Neural crest cell (in vitro differentiated cells): ENCODE measurements around the gene DLL4. TPM values are rescaled to one million over a fixed set of nuclear protein-coding genes. Genes with fewer than 3 reads are reported as not detected.

Experiments
- DNase-seq: peaks from one replicate; pipeline ENCODE4 v3.0.0; 2021; ENCODE audit warnings: low read depth, mixed read lengths, low spot score
- H3K27ac Mint-ChIP-seq: one replicate; pipeline ENCODE4 v1.8.0; 2021; ENCODE audit warnings: mild to moderate bottlenecking, mixed read lengths; ENCODE audit not compliant: unreplicated experiment
- H3K27me3 Mint-ChIP-seq: 2 replicates; pipeline ENCODE4 v1.8.0; 2021; ENCODE audit warnings: low read depth, mild to moderate bottlenecking, mixed read lengths
- H3K36me3 Mint-ChIP-seq: 2 replicates; pipeline ENCODE4 v1.8.0; 2021; ENCODE audit warnings: low read depth, mild to moderate bottlenecking, mixed read lengths
- H3K4me1 Mint-ChIP-seq: 2 replicates; pipeline ENCODE4 v1.8.0; 2021; ENCODE audit warnings: mixed read lengths
- H3K4me3 Mint-ChIP-seq: one replicate; pipeline ENCODE4 v1.8.0; 2021; ENCODE audit warnings: mild to moderate bottlenecking, mixed read lengths
- H3K9me3 Mint-ChIP-seq: 2 replicates; pipeline ENCODE4 v1.8.0; 2021; ENCODE audit warnings: mixed read lengths
- total RNA-seq: library from RNA; stranded (reverse); gene quantifications from 2 replicates; pipeline ENCODE4 v1.2.1, GENCODE V29; 2021
- TF ChIP-seq, protein P1 (sequence below): fragments of 200-600 bp; sonication (generic); conservative IDR thresholded peaks from 2 replicates; pipeline ENCODE4 v1.5.0; 2021; ENCODE audit warnings: antibody characterized with exemption, mild to moderate bottlenecking

Gene DLL4
- total RNA-seq, 1 donor from 2014 or later, result 1.7 TPM

DNA sequence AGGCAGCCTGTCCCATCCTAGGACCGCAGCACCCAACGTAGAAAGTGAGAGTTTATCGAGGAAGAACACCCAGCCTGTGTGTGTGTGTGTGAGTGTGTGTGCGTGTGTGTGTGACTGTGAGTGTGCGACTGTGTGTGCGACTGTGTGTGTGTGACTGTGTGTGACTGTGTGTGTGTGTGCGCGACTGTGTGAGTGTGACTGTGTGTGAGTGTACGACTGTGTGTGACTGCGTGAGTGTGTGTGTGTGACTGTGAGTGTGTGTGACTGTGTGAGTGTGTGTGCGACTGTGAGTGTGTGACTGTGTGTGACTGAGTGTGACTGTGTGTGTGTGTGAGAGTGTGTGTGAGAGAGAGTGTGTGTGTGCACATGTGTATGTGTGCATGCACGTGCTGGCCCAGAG, 15.1 kb upstream of the DLL4 start:
- Mint-ChIP-seq H3K4me1 (peaks cover 43% of the 10 kb centered on the region), H3K4me3 (no peak overlapping the region), H3K27ac (peak overlapping the region; percentile 86), H3K9me3 (no peaks in the 10 kb centered on the region), H3K36me3 (no peaks in the 10 kb centered on the region), H3K27me3 (no peaks in the 10 kb centered on the region)
- TF ChIP-seq, protein P1, sequence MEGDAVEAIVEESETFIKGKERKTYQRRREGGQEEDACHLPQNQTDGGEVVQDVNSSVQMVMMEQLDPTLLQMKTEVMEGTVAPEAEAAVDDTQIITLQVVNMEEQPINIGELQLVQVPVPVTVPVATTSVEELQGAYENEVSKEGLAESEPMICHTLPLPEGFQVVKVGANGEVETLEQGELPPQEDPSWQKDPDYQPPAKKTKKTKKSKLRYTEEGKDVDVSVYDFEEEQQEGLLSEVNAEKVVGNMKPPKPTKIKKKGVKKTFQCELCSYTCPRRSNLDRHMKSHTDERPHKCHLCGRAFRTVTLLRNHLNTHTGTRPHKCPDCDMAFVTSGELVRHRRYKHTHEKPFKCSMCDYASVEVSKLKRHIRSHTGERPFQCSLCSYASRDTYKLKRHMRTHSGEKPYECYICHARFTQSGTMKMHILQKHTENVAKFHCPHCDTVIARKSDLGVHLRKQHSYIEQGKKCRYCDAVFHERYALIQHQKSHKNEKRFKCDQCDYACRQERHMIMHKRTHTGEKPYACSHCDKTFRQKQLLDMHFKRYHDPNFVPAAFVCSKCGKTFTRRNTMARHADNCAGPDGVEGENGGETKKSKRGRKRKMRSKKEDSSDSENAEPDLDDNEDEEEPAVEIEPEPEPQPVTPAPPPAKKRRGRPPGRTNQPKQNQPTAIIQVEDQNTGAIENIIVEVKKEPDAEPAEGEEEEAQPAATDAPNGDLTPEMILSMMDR, result no peak
- no peak for DNase-seq

DNA sequence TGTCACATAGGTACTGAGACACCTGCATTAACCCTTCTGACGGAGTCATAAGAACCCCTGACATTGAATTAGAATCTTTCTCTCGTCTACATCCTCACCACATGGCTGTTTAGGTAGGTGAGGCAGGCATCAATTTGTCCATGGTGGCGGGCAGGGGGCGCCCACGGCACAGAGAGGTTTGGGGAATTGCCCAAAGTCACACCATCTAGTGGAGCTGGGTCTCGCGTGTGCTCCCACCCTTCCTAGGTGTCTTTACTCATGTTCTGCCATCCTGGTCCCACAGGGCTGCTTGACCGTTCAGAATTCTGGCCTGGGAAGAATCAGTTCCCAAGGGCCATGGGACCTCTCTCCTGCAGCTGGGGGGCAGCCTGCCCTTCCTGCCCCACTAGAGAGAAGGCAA, 14.7 kb upstream of the DLL4 start:
- Mint-ChIP-seq H3K4me1 (peaks cover 39% of the 10 kb centered on the region), H3K27ac (no peak overlapping the region), H3K4me3 (no peak overlapping the region), H3K36me3 (no peaks in the 10 kb centered on the region), H3K9me3 (no peaks in the 10 kb centered on the region), H3K27me3 (no peaks in the 10 kb centered on the region)
- TF ChIP-seq, protein P1, result no peak
- DNase-seq, result no peak

DNA sequence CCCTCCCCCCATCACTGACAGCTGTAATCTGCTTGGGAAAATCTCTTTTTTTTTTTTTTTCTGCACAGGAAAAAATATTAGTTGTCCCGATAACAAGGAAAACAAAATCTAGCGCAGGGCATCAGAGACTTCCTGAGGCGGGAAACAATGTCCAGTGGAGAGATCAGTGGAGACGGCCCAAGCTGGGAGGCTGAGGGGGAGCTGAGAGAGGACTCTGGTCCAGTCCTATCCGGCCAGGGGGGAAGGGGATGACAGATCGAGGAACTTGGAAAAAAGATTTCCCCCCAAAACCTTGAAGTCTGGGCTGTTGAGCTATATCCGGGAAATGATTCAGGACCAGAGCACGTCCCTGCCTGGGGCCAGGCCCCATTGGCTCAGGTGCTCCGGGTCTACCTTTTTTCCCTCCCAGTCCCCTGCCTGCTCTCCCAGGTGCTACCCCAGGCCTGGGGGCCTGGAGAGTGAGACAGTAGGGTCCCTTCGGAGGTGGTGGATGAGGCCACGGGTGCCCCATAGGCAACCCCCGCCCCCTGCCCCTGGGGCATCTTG, 14.0 kb upstream of the DLL4 start:
- peaks cover 32% of the 10 kb centered on the region for H3K4me1 Mint-ChIP-seq
- TF ChIP-seq, protein P1, result no peak
- H3K9me3 Mint-ChIP-seq, result no peaks in the 10 kb centered on the region
- H3K4me3 Mint-ChIP-seq, result no peak overlapping the region
- H3K27ac Mint-ChIP-seq, result no peak overlapping the region
- peaks cover 4% of the 10 kb centered on the region for H3K27me3 Mint-ChIP-seq
- no peaks in the 10 kb centered on the region for H3K36me3 Mint-ChIP-seq
- no peak for DNase-seq

DNA sequence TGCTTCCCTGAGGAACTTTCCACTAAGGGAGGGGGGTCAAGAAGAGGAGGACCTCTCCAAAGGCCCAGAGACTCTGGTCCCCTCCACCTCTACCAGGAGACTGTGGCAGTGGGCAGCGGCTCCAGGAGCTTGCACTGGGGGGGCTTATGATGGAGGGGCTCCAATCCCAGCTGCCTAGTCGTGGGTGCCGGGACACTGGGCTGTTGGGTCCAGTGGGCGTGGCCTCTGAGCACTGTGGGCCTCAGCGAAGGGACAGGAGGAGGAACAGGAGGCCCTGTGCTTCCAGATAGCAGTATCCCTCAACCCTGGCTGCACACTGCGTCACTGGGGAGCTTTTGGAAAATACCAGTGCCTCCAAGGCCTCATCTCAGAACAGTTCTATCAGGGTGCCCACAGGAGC, 13.5 kb upstream of the DLL4 start:
- H3K36me3 Mint-ChIP-seq, result no peaks in the 10 kb centered on the region
- H3K27ac Mint-ChIP-seq, result no peak overlapping the region
- no peaks in the 10 kb centered on the region for H3K9me3 Mint-ChIP-seq
- H3K27me3 Mint-ChIP-seq, result peaks cover 8% of the 10 kb centered on the region
- H3K4me1 Mint-ChIP-seq, result peaks cover 29% of the 10 kb centered on the region
- TF ChIP-seq, protein P1, result no peak
- H3K4me3 Mint-ChIP-seq, result no peak overlapping the region
- DNase-seq, result no peak

DNA sequence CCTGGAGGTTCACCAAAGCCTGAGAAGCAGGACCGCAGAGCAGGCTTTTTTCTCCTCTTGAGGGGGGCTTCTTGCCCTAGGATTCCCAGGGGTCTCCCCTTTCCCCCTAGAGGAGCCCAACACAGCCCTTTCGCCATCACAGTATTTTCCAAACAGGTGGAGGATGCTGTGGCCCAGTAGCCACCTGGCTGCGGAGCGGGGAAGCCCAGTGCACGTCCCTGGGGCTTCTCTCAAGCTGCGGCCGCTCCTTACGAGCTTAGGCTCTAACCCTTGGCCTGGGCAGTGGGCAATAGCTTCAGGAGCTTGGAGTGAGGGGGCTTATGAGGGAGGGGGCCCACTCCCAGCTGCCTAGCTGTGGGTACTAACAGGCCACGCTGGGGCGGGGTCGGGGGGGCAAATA, 11.6 kb upstream of the DLL4 start:
- H3K9me3 Mint-ChIP-seq, result no peaks in the 10 kb centered on the region
- no peak overlapping the region for H3K4me3 Mint-ChIP-seq
- H3K36me3 Mint-ChIP-seq, result no peaks in the 10 kb centered on the region
- TF ChIP-seq, protein P1, result no peak
- DNase-seq, result no peak
- H3K4me1 Mint-ChIP-seq, result peaks cover 17% of the 10 kb centered on the region
- H3K27ac Mint-ChIP-seq, result no peak overlapping the region
- peaks cover 22% of the 10 kb centered on the region for H3K27me3 Mint-ChIP-seq
